H1 (cell line): ENCODE results near the gene GIMAP2. TPM values are rescaled to one million over a fixed set of nuclear protein-coding genes. Genes with fewer than 3 reads are reported as not detected.
A peak's percentile ranks its signal among the peaks of the same experiment; 100 is the strongest.

Source experiments
- CTCF ChIA-PET: fragments of 300-600 bp; sonication (Branson Sonifier 250); formaldehyde crosslinking; loops from one replicate; lab custom pipeline; 2021; ENCODE audit not compliant: partially characterized antibody; lab: Charles Lee
- POLR2A ChIA-PET: fragments of 300-600 bp; sonication (Branson Sonifier 250); formaldehyde crosslinking; loops from one replicate; lab custom pipeline; 2021; ENCODE audit warnings: inconsistent platforms; ENCODE audit not compliant: partially characterized antibody; lab: Charles Lee
- DNase-seq, 2 experiments: peaks; one replicate each; pipeline versions ENCODE4 v3.0.0 to v3.0.0-alpha.2; 2010 to 2022; ENCODE audit warnings: low spot score in 2 of 2, low read depth in 1 of 2, mixed read lengths in 1 of 2
- FAIRE-seq: peaks from 2 replicates; lab custom pipeline; 2011; peaks lifted over from hg19 to GRCh38; lab: Jason Lieb, UNC
- H2AFZ ChIP-seq: 2 replicates; pipeline ENCODE4 v1.8.1; 2012; ENCODE audit warnings: low read length, inconsistent platforms
- H2AK5ac ChIP-seq: 2 replicates; pipeline ENCODE4 v1.6.1; 2013; ENCODE audit warnings: low read depth, low read length
- H2BK120ac ChIP-seq: replicated peaks from 2 replicates; pipeline ENCODE3; 2013; ENCODE audit warnings: low read depth, low read length, inconsistent platforms
- H2BK12ac ChIP-seq: 2 replicates; pipeline ENCODE4 v1.6.1; 2013; ENCODE audit warnings: low read depth, low read length
- H2BK15ac ChIP-seq: 2 replicates; pipeline ENCODE4 v1.6.1; 2013; ENCODE audit warnings: low read length
- H2BK20ac ChIP-seq: 2 replicates; pipeline ENCODE4 v1.6.1; 2013; ENCODE audit warnings: low read length
- H2BK5ac ChIP-seq: 2 replicates; pipeline ENCODE4 v1.6.1; 2013; ENCODE audit warnings: low read depth, low read length
- H3K14ac ChIP-seq: 2 replicates; pipeline ENCODE4 v1.6.1; 2013; ENCODE audit warnings: inconsistent platforms; ENCODE audit not compliant: insufficient read length
- H3K18ac ChIP-seq: 2 replicates; pipeline ENCODE4 v1.6.1; 2013; ENCODE audit warnings: low read length; ENCODE audit errors: extremely low read depth
- H3K23ac ChIP-seq: 2 replicates; pipeline ENCODE4 v1.6.1; 2013; ENCODE audit warnings: inconsistent platforms; ENCODE audit not compliant: insufficient read length
- H3K23me2 ChIP-seq: 2 replicates; pipeline ENCODE4 v1.6.1; 2013; ENCODE audit warnings: low read depth, low read length
- H3K27ac ChIP-seq: 2 replicates; pipeline ENCODE4 v1.6.1; 2011; ENCODE audit warnings: low read depth, low read length, inconsistent platforms
- H3K27me3 ChIP-seq, 4 experiments: replicated peaks in 1 of 4; 1 replicate in 1 of 4; 2 replicates in 3 of 4; pipeline versions ENCODE4 v1.6.1 to v1.8.1; 2011 to 2013; ENCODE audit warnings: low read length in 3 of 4, mild to moderate bottlenecking in 3 of 4, inconsistent platforms in 2 of 4, mixed read lengths in 2 of 4, moderate library complexity in 1 of 4; ENCODE audit not compliant: control insufficient read depth in 3 of 4, insufficient read depth in 3 of 4; ENCODE audit errors: extremely low read depth in 1 of 4
- H3K36me3 ChIP-seq, 4 experiments: 2 replicates each; pipeline versions ENCODE4 v1.6.1 to v1.8.1; 2011 to 2013; ENCODE audit warnings: mild to moderate bottlenecking in 4 of 4, low read length in 3 of 4, moderate library complexity in 2 of 4, control low read depth in 1 of 4, inconsistent platforms in 1 of 4; ENCODE audit not compliant: insufficient read depth in 4 of 4, control insufficient read depth in 2 of 4
- H3K4ac ChIP-seq: replicated peaks from 2 replicates; pipeline ENCODE3; 2013; ENCODE audit warnings: low read length, low read depth, mixed read lengths, inconsistent platforms; ENCODE audit not compliant: insufficient read length
- H3K4me1 ChIP-seq, 4 experiments: replicated peaks in 1 of 4; 1 replicate in 1 of 4; 2 replicates in 3 of 4; pipeline versions ENCODE4 v1.6.1 to v1.8.1; 2011 to 2013; ENCODE audit warnings: low read length in 3 of 4, inconsistent platforms in 2 of 4, mixed read lengths in 1 of 4; ENCODE audit not compliant: insufficient read depth in 4 of 4, control insufficient read depth in 3 of 4
- H3K4me2 ChIP-seq, 2 experiments: 2 replicates each; pipeline versions ENCODE4 v1.6.1 to v1.8.1; 2011 to 2013; ENCODE audit warnings: low read depth in 2 of 2, low read length in 2 of 2, control low read depth in 1 of 2, inconsistent platforms in 1 of 2, mild to moderate bottlenecking in 1 of 2; ENCODE audit not compliant: insufficient read depth in 1 of 2
- H3K4me3 ChIP-seq, 4 experiments: fragments of 200-600, 300-600 bp in 1 of 4; sonication (generic), shearing (Covaris generic), sonication (Bioruptor Twin) in 1 of 4; 2 replicates each; pipeline versions ENCODE4 v1.5.1 to v1.8.1; 2011 to 2016; ENCODE audit warnings: low read length in 4 of 4, low read depth in 3 of 4, control low read depth in 2 of 4, inconsistent platforms in 2 of 4, mild to moderate bottlenecking in 2 of 4, mixed read lengths in 1 of 4, moderate library complexity in 1 of 4; ENCODE audit not compliant: insufficient read depth in 2 of 4; ENCODE audit errors: extremely low read depth in 1 of 4
- H3K56ac ChIP-seq: replicated peaks from 2 replicates; pipeline ENCODE3; 2013; ENCODE audit warnings: low read depth, mild to moderate bottlenecking, mixed read lengths, low read length, inconsistent platforms; ENCODE audit not compliant: insufficient read length
- H3K79me1 ChIP-seq: 2 replicates; pipeline ENCODE4 v1.6.1; 2013; ENCODE audit warnings: low read depth, low read length, control low read depth
- H3K79me2 ChIP-seq, 2 experiments: 2 replicates each; pipeline versions ENCODE4 v1.6.1 to v1.8.1; 2012 to 2013; ENCODE audit warnings: low read length in 2 of 2, mild to moderate bottlenecking in 2 of 2, inconsistent platforms in 1 of 2; ENCODE audit not compliant: insufficient read depth in 2 of 2, control insufficient read depth in 1 of 2
- H3K9ac ChIP-seq, 4 experiments: replicated peaks in 1 of 4; 1 replicate in 1 of 4; 2 replicates in 3 of 4; pipeline versions ENCODE4 v1.6.1 to v1.8.1; 2011 to 2013; ENCODE audit warnings: low read depth in 3 of 4, low read length in 3 of 4, control low read depth in 2 of 4, mild to moderate bottlenecking in 2 of 4, moderate library complexity in 2 of 4, inconsistent platforms in 1 of 4; ENCODE audit errors: extremely low read depth in 1 of 4
- H3K9me3 ChIP-seq, 2 experiments: 2 replicates each; pipeline versions ENCODE4 v1.6.1 to v1.8.1; 2012 to 2013; ENCODE audit warnings: mild to moderate bottlenecking in 2 of 2, moderate library complexity in 2 of 2, control low read depth in 1 of 2, inconsistent platforms in 1 of 2, low read depth in 1 of 2, low read length in 1 of 2, mixed read lengths in 1 of 2; ENCODE audit not compliant: insufficient read depth in 2 of 2
- H4K20me1 ChIP-seq, 2 experiments: replicated peaks in 1 of 2; 2 replicates each; pipeline versions ENCODE3 to v1.8.1; 2011 to 2013; ENCODE audit warnings: inconsistent platforms in 2 of 2, low read length in 2 of 2, mild to moderate bottlenecking in 1 of 2; ENCODE audit not compliant: insufficient read depth in 2 of 2, control insufficient read depth in 1 of 2
- H4K5ac ChIP-seq: 2 replicates; pipeline ENCODE4 v1.6.1; 2013; ENCODE audit warnings: low read length, low read depth, mixed read lengths, inconsistent platforms; ENCODE audit not compliant: insufficient read length
- H4K8ac ChIP-seq: 2 replicates; pipeline ENCODE4 v1.8.0; 2013; ENCODE audit warnings: mild to moderate bottlenecking, moderate library complexity, low read length, inconsistent platforms; ENCODE audit not compliant: insufficient read depth; ENCODE audit errors: extremely low read depth
- H4K91ac ChIP-seq: replicated peaks from 2 replicates; pipeline ENCODE3; 2013; ENCODE audit warnings: low read length, mixed read lengths, inconsistent platforms; ENCODE audit not compliant: insufficient read length
- BACH1 ChIP-seq: IDR thresholded peaks from 2 replicates; pipeline ENCODE4 v1.6.1; 2012; ENCODE audit warnings: low read length, improper control_type of control experiment
- SUZ12 ChIP-seq: fragments of 200-600 bp; sonication (generic); IDR thresholded peaks from 2 replicates; pipeline ENCODE4 v1.6.1; 2012; ENCODE audit warnings: mild to moderate bottlenecking, inconsistent platforms, low read length, moderate library complexity, mixed read lengths
- WGBS, 2 experiments: shearing (Covaris generic) in 1 of 2; methylation state at CpG; one replicate each; pipeline versions ENCODE4 v1.1.6 to v1.1.7; 2013 to 2015; ENCODE audit warnings: low lambda C conversion rate in 2 of 2, mixed read lengths in 2 of 2, inconsistent platforms in 1 of 2, low coverage in 1 of 2, missing lambda C conversion rate in 1 of 2; ENCODE audit not compliant: insufficient replicate concordance in 2 of 2, insufficient coverage in 1 of 2, insufficient read length in 1 of 2; ENCODE audit errors: extremely low coverage in 1 of 2, missing lambda C conversion rate in 1 of 2; 5-methylcytosine and 5-hydroxymethylcytosine counted together
- polyA plus RNA-seq, 7 experiments: library from polyadenylated mRNA; depleted of rRNA in 3 of 7; stranded (reverse) in 5 of 7; unstranded in 2 of 7; fragments of >200 nt in 5 of 7; fragments of 200-250 nt in 2 of 7; gene quantifications; 1 replicate in 5 of 7; 2 replicates in 1 of 7; 4 replicates in 1 of 7; pipeline versions ENCODE4 v1.2.1 to v1.2.3, GENCODE V29; 2011 to 2013; ENCODE audit warnings: missing spikeins in 2 of 7, mixed read lengths in 2 of 7
- total RNA-seq: library from RNA; stranded (reverse); fragmentation: NEBNext Ultra II Directional; extraction: Animal tissue kit (Norgen Biotek cat#: 25700); gene quantifications from 2 replicates; pipeline ENCODE4 v1.2.1, GENCODE V29; 2021

The GIMAP2 gene
- total and polyA plus RNA-seq, 2 of the 8 experiments (the other 6 are each of a cell fraction or from before 2014, with no cell fraction given), result not detected

- no peak for DNase-seq
- Histone ChIP-seq H4K20me1 (peaks cover 10 to 22% of the 10 kb centered on the region in 2 experiments), H3K79me1 (no peaks in the 10 kb centered on the region), H2BK5ac (no peak overlapping the region), H3K27ac (no peak overlapping the region), H2AFZ (no peak overlapping the region), H3K14ac (no peak overlapping the region), H4K8ac (no peak overlapping the region), H3K4me2 (no peak overlapping the region), H3K36me3 (no peaks in the 10 kb centered on the region), H3K23me2 (no peaks in the 10 kb centered on the region), H4K91ac (no peak overlapping the region), H2BK20ac (no peak overlapping the region), H3K4ac (no peak overlapping the region), H3K23ac (no peak overlapping the region), H3K56ac (no peak overlapping the region), H4K5ac (no peak overlapping the region), H2BK12ac (no peak overlapping the region), H3K9me3 (peaks cover 0 to 2% of the 10 kb centered on the region in 2 experiments; a peak in 1 of 4 replicates), H3K9ac (no peak overlapping the region), H3K18ac (no peak overlapping the region), H3K4me3 (no peak overlapping the region), H3K79me2 (no peaks in the 10 kb centered on the region), H2BK120ac (no peak overlapping the region), H3K4me1 (peaks cover 0 to 2% (median 0%) of the 10 kb centered on the region in 4 experiments; a peak in 1 of 7 replicates), H2BK15ac (no peak overlapping the region), H3K27me3 (peaks cover 80 to 97% (median 95%) of the 10 kb centered on the region in 4 experiments), H2AK5ac (no peak overlapping the region)
- FAIRE-seq, result no peak
- POLR2A ChIA-PET, result no interaction called here
- 84% methylated on average over 10 of the region's 10 CpGs; no CpG with 5 or more reads in 1 of the 2 experiments for WGBS, 2 experiments
- TF ChIP-seq BACH1 (no peak), SUZ12 (peak; percentile 31; the same call in 1 of the 2 replicates)
- CTCF ChIA-PET, result no interaction called here
Observed at GRCh38 chr7:150740053-150740452, 54.5 kb downstream of the GIMAP2 start.
